HCT116 (cell line): Measurements from ENCODE around the gene TMEM121B.
"Not testable (repeated sequence)": the region's sequence is repeated elsewhere in the genome, so short reads cannot be mapped to it uniquely, and the experiment has no call there.

Experiments used
- CEBPB ChIP-seq: IDR thresholded peaks from 2 replicates; pipeline ENCODE4 v1.6.1; 2012; ENCODE audit warnings: low read depth
- CTCF ChIP-seq, 3 experiments: fragments of 200-600 bp in 1 of 3; sonication (generic) in 1 of 3; IDR thresholded peaks in 2 of 3; conservative IDR thresholded peaks in 1 of 3; 2 replicates each; pipeline ENCODE4 v1.5.1; 2012 to 2017; ENCODE audit warnings: low read depth in 2 of 3, low read length in 2 of 3, antibody characterized with exemption in 1 of 3, borderline replicate concordance in 1 of 3, control low read depth in 1 of 3, mild to moderate bottlenecking in 1 of 3, mixed read lengths in 1 of 3, mixed run types in 1 of 3, moderate library complexity in 1 of 3; ENCODE audit not compliant: insufficient read depth in 1 of 3
- ELF1 ChIP-seq: IDR thresholded peaks from 2 replicates; pipeline ENCODE4 v1.6.1; 2012; ENCODE audit warnings: low read depth, borderline replicate concordance
- EZH2 ChIP-seq: fragments of 200-600 bp; sonication (generic); IDR thresholded peaks from 2 replicates; pipeline ENCODE4 v1.6.1; 2017; ENCODE audit warnings: antibody characterized with exemption, mixed run types
- JUND ChIP-seq: IDR thresholded peaks from 2 replicates; pipeline ENCODE4 v1.6.1; 2012
- MAX ChIP-seq: IDR thresholded peaks from 2 replicates; pipeline ENCODE4 v1.6.1; 2012
- POLR2A ChIP-seq: IDR thresholded peaks from 2 replicates; pipeline ENCODE4 v1.7.0; 2011; ENCODE audit warnings: borderline replicate concordance; ENCODE audit not compliant: insufficient read depth, insufficient read length; ENCODE audit errors: extremely low read depth
- POLR2AphosphoS5 ChIP-seq: IDR thresholded peaks from 2 replicates; pipeline ENCODE4 v1.6.1; 2011; ENCODE audit warnings: mild to moderate bottlenecking, low read depth, low read length, moderate library complexity
- TCF7L2 ChIP-seq: IDR thresholded peaks from 2 replicates; pipeline ENCODE4 v1.7.0; 2011; ENCODE audit warnings: borderline replicate concordance, inconsistent platforms; ENCODE audit not compliant: insufficient read depth, insufficient read length; ENCODE audit errors: extremely low read depth
- ZBTB33 ChIP-seq: IDR thresholded peaks from 2 replicates; pipeline ENCODE4 v1.6.1; 2011; ENCODE audit warnings: mild to moderate bottlenecking, low read length, moderate library complexity; ENCODE audit not compliant: insufficient replicate concordance; ENCODE audit errors: extremely low read depth
- ZNF274 ChIP-seq: fragments of 200-500 bp; sonication (Bioruptor generic); IDR thresholded peaks from 2 replicates; pipeline ENCODE4 v1.6.1; 2014; ENCODE audit warnings: mild to moderate bottlenecking, low read depth, low read length, inconsistent platforms

- TF ChIP-seq POLR2A; TCF7L2; CTCF (IDR thresholded peaks at IDR 0.05 in 2 of 3, conservative IDR thresholded peaks at IDR 0.05 in 1 of 3; ENCODE audit: borderline replicate concordance in 1 of 3, insufficient read depth in 1 of 3, low read depth in 2 of 3, low read length in 2 of 3); ELF1; POLR2AphosphoS5; EZH2; MAX; ZBTB33; ZNF274; JUND; CEBPB: not testable (repeated sequence)
Observed at GRCh38 chr22:17147458-17147857, 26.3 kb upstream of the TMEM121B start.
